GM21447 (cell line): ENCODE results near the gene TMEM184A.
A peak's percentile ranks its signal among the peaks of the same experiment; 100 is the strongest.
"Not testable (repeated sequence)": the region's sequence is repeated elsewhere in the genome, so short reads cannot be mapped to it uniquely, and the experiment has no call there.

Experiments used
- ATAC-seq: cut with Tn5 transposase; IDR thresholded peaks from one replicate; pipeline ENCODE4 v1.9.1; 2021; ENCODE audit not compliant: unreplicated experiment

TMEM184A gene

GRCh38 chr7:1590887-1591286, 34.9 kb upstream of the TMEM184A start:
- no peak for ATAC-seq

DNA sequence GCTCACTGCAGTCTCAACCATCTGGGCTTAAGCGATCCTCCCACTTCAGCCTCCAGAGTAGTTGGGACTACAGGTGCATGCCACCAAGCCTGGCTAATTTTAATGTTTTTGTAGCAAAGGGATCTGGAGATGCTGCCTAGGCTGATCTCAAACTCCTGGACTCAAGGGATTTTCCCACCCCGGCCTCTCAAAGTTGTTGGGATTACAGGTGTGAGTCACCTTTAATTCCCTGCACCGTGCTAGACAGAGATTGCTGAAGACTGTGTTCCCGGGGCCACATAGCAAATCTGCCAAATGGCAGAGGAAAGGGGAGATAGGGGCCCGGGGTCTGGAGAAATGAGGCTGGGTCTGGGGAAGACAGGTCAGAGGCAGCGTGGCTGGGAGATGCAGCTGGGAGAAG, 34.5 kb upstream of the TMEM184A start:
- ATAC-seq, result no peak

DNA sequence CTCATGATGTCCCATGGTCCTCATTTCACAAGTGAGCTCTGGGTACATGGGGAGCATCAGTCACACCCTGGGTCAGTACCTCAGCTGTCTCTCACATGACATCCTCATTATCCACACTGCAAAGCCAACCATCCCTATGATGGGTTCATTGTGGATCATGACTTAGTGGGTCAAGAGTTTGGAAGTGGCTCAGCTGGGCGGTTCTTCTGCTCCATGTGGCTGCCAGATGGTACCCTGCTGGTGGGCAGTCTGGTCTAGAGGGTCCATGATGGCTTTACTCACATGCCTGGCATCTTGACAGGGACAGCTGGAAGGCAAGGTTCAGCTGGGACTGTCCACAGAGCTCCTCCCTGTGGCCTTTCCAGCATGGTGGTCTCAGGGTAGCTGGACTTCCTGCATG, 33.0 kb upstream of the TMEM184A start:
- no peak for ATAC-seq

- no peak for ATAC-seq
These were observed 31.7 kb upstream of the TMEM184A start for GRCh38 chr7:1587738-1588137.

DNA sequence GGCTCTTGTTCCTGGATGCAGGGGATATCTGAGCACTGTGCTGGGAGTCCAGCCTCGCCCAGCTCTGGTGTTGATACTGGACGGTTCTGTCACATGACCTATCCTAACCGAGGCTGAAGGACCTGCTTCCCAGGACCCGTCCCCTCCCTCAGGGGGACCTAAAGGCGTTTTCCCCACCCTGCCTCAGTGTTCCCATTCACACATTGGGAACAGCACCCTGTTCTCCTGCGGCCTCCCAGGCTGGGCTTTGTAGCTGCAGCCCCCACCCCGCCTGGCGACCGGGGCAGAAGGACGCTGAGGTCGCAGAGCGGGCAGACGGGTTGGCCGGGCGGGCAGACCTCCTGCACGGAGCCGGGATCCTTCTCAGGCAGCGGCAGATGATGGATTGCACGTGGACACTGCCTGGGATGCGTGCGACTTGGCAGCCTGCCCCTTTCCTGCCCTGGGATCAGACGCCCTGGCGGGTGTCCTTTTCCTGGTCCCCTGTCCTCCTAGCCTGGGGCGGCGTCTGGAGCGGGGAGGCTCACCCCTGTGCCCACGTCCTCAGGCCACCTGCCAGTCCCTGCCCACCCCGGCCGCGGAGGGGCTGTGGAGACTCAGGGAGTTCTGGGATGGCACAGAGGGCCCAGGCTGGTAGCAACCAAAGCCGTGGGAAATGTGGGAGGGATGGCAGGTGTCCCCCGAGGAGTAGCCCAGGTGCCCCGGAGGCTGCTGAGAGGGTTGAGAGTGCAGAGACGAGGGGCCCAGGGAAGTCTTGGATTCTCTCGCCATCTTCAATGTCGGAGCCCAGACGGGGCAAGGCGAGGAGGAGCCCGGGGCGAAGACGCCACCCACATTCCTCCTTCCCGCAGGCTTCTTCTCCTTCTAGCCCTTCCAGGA, 31.1 kb upstream of the TMEM184A start:
- ATAC-seq, result no peak

DNA sequence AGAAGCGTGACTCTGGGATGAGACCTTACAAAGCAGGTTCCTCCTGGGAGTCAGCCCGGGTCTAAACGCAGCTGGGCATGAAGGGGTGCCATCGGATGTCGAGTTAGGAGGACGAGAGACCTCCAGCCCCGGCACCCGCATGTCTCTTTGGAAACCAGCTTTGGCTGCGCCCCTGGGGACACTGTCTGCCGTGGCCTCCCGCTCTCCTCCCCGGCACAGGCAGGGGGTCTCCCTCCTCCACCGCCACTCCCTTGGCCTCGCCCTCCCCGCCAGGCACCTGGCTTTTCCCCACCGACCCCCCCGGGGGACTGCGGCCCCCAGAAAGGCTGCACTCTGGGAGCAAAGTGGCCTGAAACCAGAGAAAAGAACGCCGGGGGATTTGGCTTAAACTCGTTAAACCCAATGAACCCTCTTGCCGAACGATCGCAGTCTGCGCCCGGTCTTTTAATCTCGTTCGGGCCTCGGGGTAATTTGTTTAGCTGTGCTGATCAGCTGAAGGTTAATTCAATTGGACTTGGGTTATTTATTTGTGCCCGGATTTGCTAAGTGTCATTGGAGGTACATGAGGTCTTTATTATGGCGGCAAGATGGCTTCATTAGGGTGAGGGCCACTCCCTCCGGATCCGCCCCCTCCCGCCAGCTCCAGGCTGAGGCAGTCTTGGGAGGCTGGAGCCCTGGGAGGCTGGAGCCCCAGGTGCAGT, 30.3 kb upstream of the TMEM184A start:
- no peak for ATAC-seq

DNA sequence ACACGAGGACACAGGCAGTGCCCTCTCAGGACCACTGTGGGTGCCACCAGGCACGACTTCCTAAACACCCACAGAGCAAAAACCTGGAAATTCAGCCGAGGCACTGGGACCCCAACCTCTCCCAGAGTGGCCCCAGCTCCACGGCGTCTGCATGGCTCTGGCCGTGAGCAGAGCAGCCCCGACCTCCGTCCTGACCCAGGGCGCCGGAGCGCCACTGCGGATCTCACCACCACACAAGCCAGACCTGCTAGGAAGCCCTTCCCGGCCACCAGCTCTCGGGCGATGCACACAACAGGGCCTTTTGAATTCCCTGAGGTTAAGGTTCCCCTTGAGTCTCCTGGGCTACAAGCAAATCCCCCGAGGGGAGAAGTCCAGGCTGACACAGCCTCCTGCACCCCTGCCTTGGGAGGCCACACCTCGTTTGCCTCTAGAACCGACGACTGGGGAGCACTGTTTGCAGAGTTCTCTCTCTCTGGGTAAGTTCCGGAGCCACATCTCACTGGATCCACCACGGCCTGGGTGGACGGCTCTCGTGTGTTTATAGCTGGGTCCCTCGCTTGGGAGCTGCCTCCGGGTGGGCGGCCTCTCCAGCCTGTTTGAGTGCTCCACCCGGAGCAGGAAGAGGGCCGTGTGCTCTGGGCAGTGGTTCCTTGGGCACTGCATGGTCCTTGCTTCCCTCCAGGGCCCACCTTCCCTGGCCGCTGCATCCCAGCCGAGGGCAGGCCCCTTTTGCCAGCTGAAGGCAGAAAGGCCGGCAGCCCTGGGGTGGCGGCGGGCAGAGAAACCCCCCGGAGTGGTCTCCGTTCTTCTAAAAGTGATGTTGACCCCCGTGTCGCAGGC, 29.4 kb upstream of the TMEM184A start:
- no peak for ATAC-seq

- no peak for ATAC-seq
These were observed 28.7 kb upstream of the TMEM184A start for GRCh38 chr7:1584700-1585099.

GRCh38 chr7:1583241-1583930, 27.4 kb upstream of the TMEM184A start:
- not testable (repeated sequence) for ATAC-seq

DNA sequence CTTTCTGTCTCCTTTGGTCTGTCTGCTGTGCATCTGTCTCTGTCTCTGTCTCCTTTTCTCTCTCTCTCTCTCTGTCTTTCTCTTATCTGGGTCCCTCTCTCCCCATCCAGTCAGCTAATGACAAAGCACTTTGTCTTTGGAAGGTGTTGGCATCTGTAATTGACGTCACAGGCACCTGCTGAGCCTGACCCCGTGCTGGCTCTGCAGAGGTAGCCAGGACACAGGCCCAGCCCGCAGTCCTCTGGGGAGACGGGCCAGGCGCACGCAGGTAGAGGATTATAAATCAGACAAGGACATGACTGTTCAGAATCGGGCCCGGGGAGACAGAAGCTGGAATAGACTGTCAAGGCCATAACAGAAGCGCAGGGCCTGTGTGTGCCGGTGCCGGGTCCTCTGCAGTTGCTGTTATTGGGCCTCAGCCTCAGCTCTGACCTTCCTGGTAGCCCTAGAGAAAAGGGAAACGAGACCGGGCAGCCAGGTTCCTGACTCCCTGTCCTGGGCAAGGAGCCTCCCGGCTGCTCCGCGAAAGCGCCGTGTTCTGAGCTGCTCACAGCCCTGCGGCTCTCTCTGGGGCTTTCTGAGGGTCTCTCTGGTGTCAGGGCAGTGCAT, 24.5 kb upstream of the TMEM184A start:
- ATAC-seq, result no peak

GRCh38 chr7:1579481-1580421, 23.7 kb upstream of the TMEM184A start:
- peak; percentile 55 for ATAC-seq

- no peak for ATAC-seq
These were observed 22.5 kb upstream of the TMEM184A start for GRCh38 chr7:1578513-1578912.

- no peak for ATAC-seq
These were observed 20.7 kb upstream of the TMEM184A start for GRCh38 chr7:1576521-1577253.

DNA sequence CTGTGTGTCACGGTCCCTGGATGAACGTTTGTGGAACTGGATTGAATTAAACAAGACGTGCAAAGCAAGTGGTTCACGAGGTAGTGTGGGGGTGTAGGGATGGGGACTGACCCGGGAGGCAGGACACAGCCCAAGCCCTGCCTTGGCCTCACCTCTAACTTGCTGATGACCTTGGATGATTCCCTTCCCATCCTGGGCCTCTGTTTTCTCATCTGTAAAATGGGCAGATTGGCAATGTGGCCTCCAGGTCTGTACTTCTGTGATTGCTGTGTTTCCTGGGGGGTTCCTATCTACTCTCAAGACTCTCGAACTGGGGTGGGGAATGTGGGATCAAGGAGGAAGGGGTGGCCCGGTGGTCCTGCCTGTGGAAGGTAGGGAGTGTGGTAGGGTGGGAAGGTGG, 19.8 kb upstream of the TMEM184A start:
- ATAC-seq, result no peak

GRCh38 chr7:1572111-1572822, 16.3 kb upstream of the TMEM184A start:
- ATAC-seq, result no peak

- peak; percentile 90 for ATAC-seq
These were observed 14.0 kb upstream of the TMEM184A start, which contains the start of gene PSMG3 for GRCh38 chr7:1569833-1570632. TSS of gene PSMG3 (minus strand) at chr7:1570032. CDS start at chr7:1569339, 693 bp downstream.

DNA sequence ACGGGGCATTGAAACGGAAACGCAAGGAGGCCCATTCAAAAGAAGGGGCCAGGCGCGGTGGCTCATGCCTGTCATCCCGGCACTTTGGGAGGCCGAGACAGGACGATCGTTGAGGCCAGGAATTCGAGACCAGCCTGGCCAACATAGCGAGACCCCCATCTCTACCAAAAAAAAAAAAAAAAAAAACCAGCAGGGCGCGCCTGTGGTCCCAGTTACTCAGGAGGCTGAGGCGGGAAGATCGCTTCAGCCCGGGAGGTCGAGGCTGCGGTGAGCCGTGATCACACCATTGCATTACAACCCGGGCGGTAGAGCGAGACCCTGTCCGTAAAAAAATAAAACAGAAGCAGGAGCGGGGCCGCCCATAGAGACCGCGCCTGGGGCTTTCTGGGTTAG, 13.4 kb upstream of the TMEM184A start:
- no peak for ATAC-seq
